Osteocyte (in vitro differentiated cells): ENCODE data around the gene FER1L5. TPM values are rescaled to one million over a fixed set of nuclear protein-coding genes. Genes with fewer than 3 reads are reported as not detected.
"Not testable (repeated sequence)": the region's sequence is repeated elsewhere in the genome, so short reads cannot be mapped to it uniquely, and the experiment has no call there.

Source experiments
- DNase-seq: peaks from one replicate; pipeline ENCODE4 v3.0.0; 2021; ENCODE audit warnings: mixed read lengths; ENCODE audit not compliant: unreplicated experiment; ENCODE audit errors: extremely low spot score
- H3K27ac Mint-ChIP-seq: one replicate; pipeline ENCODE4 v1.8.0; 2021; ENCODE audit warnings: mild to moderate bottlenecking, mixed read lengths; ENCODE audit not compliant: unreplicated experiment
- H3K27me3 Mint-ChIP-seq: one replicate; pipeline ENCODE4 v1.8.0; 2021; ENCODE audit warnings: mixed read lengths; ENCODE audit not compliant: unreplicated experiment
- H3K36me3 Mint-ChIP-seq: one replicate; pipeline ENCODE4 v1.8.0; 2021; ENCODE audit warnings: mixed read lengths; ENCODE audit not compliant: unreplicated experiment
- H3K4me1 Mint-ChIP-seq: one replicate; pipeline ENCODE4 v1.8.0; 2021; ENCODE audit warnings: mixed read lengths; ENCODE audit not compliant: unreplicated experiment
- H3K4me3 Mint-ChIP-seq: one replicate; pipeline ENCODE4 v1.8.0; 2021; ENCODE audit warnings: mild to moderate bottlenecking, moderate library complexity, mixed read lengths; ENCODE audit not compliant: unreplicated experiment
- H3K9me3 Mint-ChIP-seq: one replicate; pipeline ENCODE4 v1.8.0; 2021; ENCODE audit warnings: mixed read lengths; ENCODE audit not compliant: unreplicated experiment
- CTCF ChIP-seq: fragments of 200-600 bp; sonication (generic); IDR thresholded peaks from 2 replicates; pipeline ENCODE4 v1.5.0; 2021; ENCODE audit warnings: antibody characterized with exemption, mild to moderate bottlenecking, moderate library complexity
- total RNA-seq: library from RNA; stranded (reverse); gene quantifications from 2 replicates; pipeline ENCODE4 v1.2.1, GENCODE V29; 2021

Gene FER1L5
- total RNA-seq, 1 donor from 2014 or later, result 0.13 TPM

DNA sequence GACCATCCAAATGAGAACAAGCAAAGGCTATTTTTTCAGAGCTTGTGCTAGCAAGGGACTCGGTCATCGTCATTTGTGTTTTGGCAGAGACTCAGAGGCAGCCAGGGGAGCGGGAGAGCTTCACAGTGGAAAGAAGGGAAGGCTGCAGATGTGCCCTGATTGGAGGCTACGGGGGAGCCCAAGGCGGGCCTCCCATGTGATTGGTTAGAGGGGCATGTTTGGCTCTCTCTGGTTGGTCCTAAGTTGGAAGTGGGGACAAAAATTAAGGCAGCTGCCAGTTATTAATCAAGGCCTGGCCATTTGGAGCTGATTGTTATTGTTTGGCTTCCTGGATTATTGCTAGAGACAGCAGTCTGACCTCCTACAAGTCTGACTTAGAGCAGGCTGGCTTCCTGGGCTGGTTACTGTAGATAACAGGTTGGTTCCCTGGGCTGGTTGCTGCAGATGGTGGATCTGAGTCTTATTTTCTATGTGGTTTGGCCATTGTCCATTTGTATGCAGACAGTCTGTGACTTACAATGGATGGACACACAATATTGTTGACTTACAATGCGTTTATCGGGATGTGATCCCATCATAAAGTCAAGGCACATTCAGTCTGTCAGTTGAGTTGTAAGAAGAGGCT lies 5.9 kb downstream of the FER1L5 start:
- H3K4me3 Mint-ChIP-seq, result no peak overlapping the region
- H3K9me3 Mint-ChIP-seq, result no peaks in the 10 kb centered on the region
- no peaks in the 10 kb centered on the region for H3K4me1 Mint-ChIP-seq
- no peaks in the 10 kb centered on the region for H3K36me3 Mint-ChIP-seq
- H3K27me3 Mint-ChIP-seq, result peaks cover 4% of the 10 kb centered on the region
- H3K27ac Mint-ChIP-seq, result no peak overlapping the region
- no peak for TF ChIP-seq CTCF
- DNase-seq, result no peak

GRCh38 chr2:96649342-96649741 lies 6.8 kb downstream of the FER1L5 start:
- Mint-ChIP-seq H3K36me3 (no peaks in the 10 kb centered on the region), H3K27ac (no peak overlapping the region)

DNA sequence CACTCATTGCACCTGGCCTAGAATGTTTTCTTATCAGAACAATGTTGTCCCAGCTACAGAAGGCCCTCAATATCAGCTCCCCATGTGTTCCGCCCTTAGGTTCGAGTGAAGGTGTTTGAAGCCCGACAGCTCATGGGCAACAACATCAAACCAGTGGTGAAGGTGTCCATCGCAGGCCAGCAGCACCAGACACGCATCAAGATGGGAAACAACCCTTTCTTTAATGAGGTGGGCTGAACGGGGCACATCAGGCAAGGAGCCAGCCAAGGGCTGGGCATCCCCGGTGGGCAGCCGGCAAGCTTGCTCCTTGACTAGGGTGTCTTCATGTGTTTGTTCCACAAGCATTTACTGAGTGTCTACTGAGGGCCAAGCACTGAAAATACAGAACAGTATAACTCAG lies 9.2 kb downstream of the FER1L5 start:
- no peaks in the 10 kb centered on the region for H3K4me1 Mint-ChIP-seq
- H3K9me3 Mint-ChIP-seq, result no peaks in the 10 kb centered on the region
- TF ChIP-seq CTCF, result no peak
- no peak for DNase-seq
- no peak overlapping the region for H3K27ac Mint-ChIP-seq
- peaks cover 6% of the 10 kb centered on the region for H3K27me3 Mint-ChIP-seq
- H3K36me3 Mint-ChIP-seq, result no peaks in the 10 kb centered on the region
- H3K4me3 Mint-ChIP-seq, result no peak overlapping the region

More at GRCh38 chr2:96649342-96649741, 6.8 kb downstream of the FER1L5 start:
- no peak for DNase-seq
- TF ChIP-seq CTCF, result no peak
- H3K27me3 Mint-ChIP-seq, result peaks cover 4% of the 10 kb centered on the region
- no peak overlapping the region for H3K4me3 Mint-ChIP-seq
- no peaks in the 10 kb centered on the region for H3K4me1 Mint-ChIP-seq
- no peaks in the 10 kb centered on the region for H3K9me3 Mint-ChIP-seq

DNA sequence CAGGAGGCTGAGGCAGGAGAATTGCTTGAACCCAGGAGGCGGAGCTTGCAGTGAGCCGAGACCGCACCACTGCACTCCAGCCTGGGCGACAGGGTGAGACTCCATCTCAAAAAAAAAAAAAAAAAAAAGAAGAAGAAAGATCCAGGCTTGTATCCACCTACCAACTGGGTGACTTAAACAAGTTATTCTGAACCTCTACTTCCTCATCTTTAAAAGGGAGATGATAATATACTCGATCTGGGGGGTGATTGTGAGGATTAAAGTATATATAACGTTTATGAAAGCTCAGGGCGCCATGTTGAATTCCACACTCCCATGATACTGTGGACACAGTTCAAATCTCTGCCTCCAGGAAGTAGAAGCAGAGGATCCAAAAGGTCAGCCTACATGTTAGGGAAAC lies 12.2 kb downstream of the FER1L5 start:
- H3K4me1 Mint-ChIP-seq, H3K4me3 Mint-ChIP-seq, H3K36me3 Mint-ChIP-seq, DNase-seq, H3K9me3 Mint-ChIP-seq, H3K27ac Mint-ChIP-seq: not testable (repeated sequence)
- H3K27me3 Mint-ChIP-seq, result peaks cover 12% of the 10 kb centered on the region

GRCh38 chr2:96655526-96655925 lies 13.0 kb downstream of the FER1L5 start:
- Mint-ChIP-seq H3K4me1 (no peaks in the 10 kb centered on the region), H3K27me3 (peaks cover 12% of the 10 kb centered on the region), H3K4me3 (no peak overlapping the region), H3K9me3 (no peaks in the 10 kb centered on the region), H3K27ac (no peak overlapping the region), H3K36me3 (no peaks in the 10 kb centered on the region)
- no peak for DNase-seq
- TF ChIP-seq CTCF, result no peak

DNA sequence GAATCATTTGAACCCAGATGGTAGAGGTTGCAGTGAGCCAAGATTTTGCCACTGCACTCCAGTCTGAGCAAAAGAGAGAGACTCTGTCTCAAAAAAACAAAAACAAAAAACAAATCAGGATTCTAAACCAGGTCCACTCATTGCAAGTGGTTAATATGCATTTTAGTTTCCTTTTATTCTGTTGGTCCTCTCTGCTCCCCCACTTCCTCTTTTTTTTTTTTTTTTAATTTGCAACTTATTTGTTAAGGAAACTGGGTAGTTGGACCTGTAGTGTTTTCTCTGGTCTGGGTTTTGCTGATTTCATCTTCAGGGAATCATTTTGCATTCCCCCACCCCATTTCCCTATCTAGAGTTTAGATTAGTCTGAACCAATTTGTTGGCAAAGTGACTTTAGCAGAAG lies 14.0 kb downstream of the FER1L5 start:
- H3K4me1 Mint-ChIP-seq, result no peaks in the 10 kb centered on the region
- H3K4me3 Mint-ChIP-seq, result no peak overlapping the region
- DNase-seq, result no peak
- no peaks in the 10 kb centered on the region for H3K9me3 Mint-ChIP-seq
- peaks cover 8% of the 10 kb centered on the region for H3K27me3 Mint-ChIP-seq
- H3K27ac Mint-ChIP-seq, result no peak overlapping the region
- H3K36me3 Mint-ChIP-seq, result no peaks in the 10 kb centered on the region
- TF ChIP-seq CTCF, result no peak
